Peyer's patch (tissue), 4 donors: ENCODE data around the gene ATF7IP. TPM values are rescaled to one million over a fixed set of nuclear protein-coding genes. Genes with fewer than 3 reads are reported as not detected.
A peak's percentile ranks its signal among the peaks of the same experiment; 100 is the strongest.

Source experiments
- DNase-seq, 3 donors: peaks; one replicate each; pipeline ENCODE4 v3.0.0-alpha.2; 2017 to 2019
- H3K27ac ChIP-seq, 4 donors: fragments of 200-600 bp; sonication (generic); one replicate each; pipeline ENCODE4 v1.5.1; 2016 to 2019
- H3K27me3 ChIP-seq, 2 donors: fragments of 200-600 bp; sonication (generic); one replicate each; pipeline ENCODE4 v1.5.1; 2019
- H3K36me3 ChIP-seq, 3 donors: fragments of 200-600 bp; sonication (generic); one replicate each; pipeline ENCODE4 v1.5.1; 2016 to 2019
- H3K4me1 ChIP-seq, 4 donors: fragments of 200-600 bp; sonication (generic); one replicate each; pipeline ENCODE4 v1.5.1; 2016 to 2019
- H3K4me3 ChIP-seq, 4 donors: fragments of 200-600 bp; sonication (generic); 1 replicate in 3 of 4; 2 replicates in 1 of 4; pipeline ENCODE4 v1.5.1; 2016 to 2019; ENCODE audit warnings: mild to moderate bottlenecking in 1 of 4
- H3K9me3 ChIP-seq, 4 donors: fragments of 200-600 bp; sonication (generic); one replicate each; pipeline ENCODE4 v1.5.1; 2016 to 2019; ENCODE audit warnings: mild to moderate bottlenecking in 1 of 4
- POLR2A ChIP-seq, 2 donors: fragments of 450-650 bp; IDR thresholded peaks; one replicate each; pipeline ENCODE4 v1.5.1; 2017; ENCODE audit warnings: antibody characterized with exemption in 2 of 2, mild to moderate bottlenecking in 2 of 2, moderate library complexity in 2 of 2
- total RNA-seq, 4 donors: library from RNA; depleted of rRNA; stranded (reverse); fragments of >200 nt; gene quantifications; one replicate each; pipeline ENCODE4 v1.1.0, GENCODE V29; 2016
- TF ChIP-seq, protein P1 (sequence below), 6 experiments: fragments of 450-650 bp in 4 of 6; fragments of 200-600 bp in 2 of 6; sonication (generic) in 1 of 6; IDR thresholded peaks; one replicate each; pipeline ENCODE4 v1.5.1; 2017 to 2019; ENCODE audit warnings: antibody characterized with exemption in 6 of 6, mild to moderate bottlenecking in 3 of 6, moderate library complexity in 1 of 6

Gene ATF7IP
- total RNA-seq, 4 donors from 2014 or later: 24.3 to 193 (median 39.0) TPM

DNA sequence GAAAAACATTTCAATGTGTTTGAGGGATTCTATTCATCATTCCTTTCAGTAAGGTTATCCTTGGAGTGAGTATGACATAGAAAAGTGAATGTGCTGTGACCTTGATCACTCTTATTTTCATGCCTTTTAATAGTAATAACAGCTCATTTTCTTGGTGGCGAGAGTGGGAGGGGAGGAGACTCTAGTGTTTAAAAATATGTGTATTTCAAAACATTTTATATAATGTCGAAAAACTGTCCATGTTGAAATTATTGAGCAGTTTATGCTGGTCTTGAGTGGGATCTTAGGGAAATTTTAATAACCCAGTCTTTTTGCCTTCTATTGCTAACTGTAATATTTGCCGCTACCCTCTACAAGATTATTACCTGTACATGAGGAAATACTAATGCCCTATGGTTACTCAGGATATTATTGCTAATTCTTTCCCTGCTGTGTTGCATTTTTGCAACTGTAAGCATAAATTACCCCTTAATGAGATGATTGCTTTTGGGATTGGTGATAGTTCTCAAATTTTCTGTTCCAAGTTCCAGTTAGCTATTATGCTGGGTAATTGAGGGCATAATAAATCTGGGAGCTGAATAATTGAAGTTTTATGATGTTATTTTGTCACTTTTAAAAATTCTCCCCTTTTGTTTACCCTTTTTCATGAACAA, 21.9 kb downstream of the ATF7IP start:
- peak overlapping the region; percentile 9 to 66 (median 32) for H3K27ac ChIP-seq
- H3K36me3 ChIP-seq: peaks cover 0 to 5% (median 0%) of the 10 kb centered on the region in 3 donors
- H3K4me3 ChIP-seq: no peak overlapping the region
- DNase-seq: no peak
- no peaks in the 10 kb centered on the region for H3K27me3 ChIP-seq
- no peak for TF ChIP-seq POLR2A (IDR thresholded peaks at IDR 0.05)
- TF ChIP-seq, protein P1, sequence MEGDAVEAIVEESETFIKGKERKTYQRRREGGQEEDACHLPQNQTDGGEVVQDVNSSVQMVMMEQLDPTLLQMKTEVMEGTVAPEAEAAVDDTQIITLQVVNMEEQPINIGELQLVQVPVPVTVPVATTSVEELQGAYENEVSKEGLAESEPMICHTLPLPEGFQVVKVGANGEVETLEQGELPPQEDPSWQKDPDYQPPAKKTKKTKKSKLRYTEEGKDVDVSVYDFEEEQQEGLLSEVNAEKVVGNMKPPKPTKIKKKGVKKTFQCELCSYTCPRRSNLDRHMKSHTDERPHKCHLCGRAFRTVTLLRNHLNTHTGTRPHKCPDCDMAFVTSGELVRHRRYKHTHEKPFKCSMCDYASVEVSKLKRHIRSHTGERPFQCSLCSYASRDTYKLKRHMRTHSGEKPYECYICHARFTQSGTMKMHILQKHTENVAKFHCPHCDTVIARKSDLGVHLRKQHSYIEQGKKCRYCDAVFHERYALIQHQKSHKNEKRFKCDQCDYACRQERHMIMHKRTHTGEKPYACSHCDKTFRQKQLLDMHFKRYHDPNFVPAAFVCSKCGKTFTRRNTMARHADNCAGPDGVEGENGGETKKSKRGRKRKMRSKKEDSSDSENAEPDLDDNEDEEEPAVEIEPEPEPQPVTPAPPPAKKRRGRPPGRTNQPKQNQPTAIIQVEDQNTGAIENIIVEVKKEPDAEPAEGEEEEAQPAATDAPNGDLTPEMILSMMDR (IDR thresholded peaks at IDR 0.05): no peak
- H3K9me3 ChIP-seq: no peaks in the 10 kb centered on the region
- peaks cover 0 to 27% (median 3%) of the 10 kb centered on the region in 4 donors for H3K4me1 ChIP-seq

DNA sequence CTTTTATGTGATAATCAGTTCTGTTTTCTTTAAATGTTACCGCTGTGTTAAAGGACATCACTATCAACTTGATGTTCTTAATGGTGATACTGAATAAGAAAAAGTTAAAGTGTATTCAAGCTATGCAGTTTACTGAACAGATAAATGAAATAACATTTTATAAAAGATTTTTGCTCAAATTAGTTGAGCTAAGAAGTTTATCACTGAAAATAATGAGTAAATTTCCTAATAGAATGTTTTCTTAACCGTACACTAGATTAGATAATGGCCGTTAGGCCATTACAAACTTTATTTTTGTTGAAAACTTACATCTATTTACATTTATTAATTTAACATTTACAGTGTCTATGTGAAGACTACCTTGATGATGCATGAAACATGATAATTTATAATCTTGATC, 25.0 kb downstream of the ATF7IP start:
- peaks cover 0 to 15% (median 4%) of the 10 kb centered on the region in 4 donors for H3K4me1 ChIP-seq
- peaks cover 0 to 5% (median 0%) of the 10 kb centered on the region in 3 donors for H3K36me3 ChIP-seq
- no peaks in the 10 kb centered on the region for H3K27me3 ChIP-seq
- H3K9me3 ChIP-seq: no peaks in the 10 kb centered on the region
- no peak for TF ChIP-seq POLR2A (IDR thresholded peaks at IDR 0.05)
- TF ChIP-seq, protein P1 (IDR thresholded peaks at IDR 0.05): no peak
- no peak for DNase-seq
- no peak overlapping the region for H3K4me3 ChIP-seq
- peak overlapping the region in 3 of 4 donors; percentile 1 to 45 (median 6) for H3K27ac ChIP-seq

DNA sequence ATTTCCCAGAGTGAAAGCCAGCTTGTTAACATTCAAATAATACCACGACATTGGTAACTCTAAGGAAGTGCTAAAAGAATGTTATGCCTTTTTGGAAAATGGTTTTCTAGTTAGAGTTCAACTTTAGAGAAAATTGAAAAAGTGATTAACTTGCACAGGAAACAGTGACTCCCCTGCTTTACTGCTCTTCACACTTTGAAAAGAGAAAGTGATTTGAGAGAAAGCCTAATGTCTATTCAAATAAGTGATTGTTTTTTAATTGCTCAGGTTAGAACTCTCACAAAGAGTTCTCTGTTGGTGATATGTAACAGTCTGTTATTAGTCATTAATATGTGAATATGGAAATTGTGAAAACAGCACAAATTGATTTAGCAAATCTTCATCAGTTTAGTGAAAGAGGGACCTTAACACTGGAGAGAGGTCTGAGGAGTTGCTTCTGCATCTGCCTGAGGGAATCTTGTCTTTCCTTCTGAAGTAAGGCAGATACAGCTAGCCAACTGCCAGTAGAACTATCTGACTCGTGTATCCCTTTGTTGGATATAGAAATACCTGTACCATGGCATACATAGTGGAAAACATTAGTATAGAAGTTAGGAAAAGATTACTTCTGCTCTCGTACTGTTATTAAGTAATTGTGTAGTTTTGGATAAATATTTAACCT, 25.5 kb downstream of the ATF7IP start:
- H3K9me3 ChIP-seq: no peaks in the 10 kb centered on the region
- peak overlapping the region; percentile 1 to 45 (median 20) for H3K27ac ChIP-seq

DNA sequence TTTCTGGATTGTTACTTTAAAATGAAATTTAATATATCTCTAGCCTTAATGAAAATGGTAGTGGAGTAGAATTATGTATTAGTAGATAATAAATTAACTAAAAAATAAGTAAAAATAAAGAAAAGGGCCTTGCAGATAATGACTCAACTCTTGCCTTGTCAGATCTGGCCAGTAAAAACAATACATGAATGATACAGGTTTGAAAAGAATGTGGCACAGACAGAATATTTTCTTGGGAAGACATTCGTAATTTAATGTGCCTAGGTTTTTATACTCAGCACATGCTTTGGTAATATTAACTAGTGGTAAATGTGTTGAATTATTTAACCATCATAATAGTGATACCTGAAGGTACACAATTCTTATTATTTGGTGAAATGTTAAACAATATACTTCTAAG, 28.3 kb downstream of the ATF7IP start:
- Histone ChIP-seq H3K4me1 (peaks cover 0 to 15% (median 0%) of the 10 kb centered on the region in 4 donors), H3K27ac (peak overlapping the region; percentile 40 to 67 (median 66)), H3K36me3 (peaks cover 0 to 5% (median 0%) of the 10 kb centered on the region in 3 donors), H3K4me3 (no peak overlapping the region), H3K27me3 (no peaks in the 10 kb centered on the region), H3K9me3 (no peaks in the 10 kb centered on the region)
- DNase-seq: no peak
- TF ChIP-seq, protein P1 (IDR thresholded peaks at IDR 0.05): no peak
- no peak for TF ChIP-seq POLR2A (IDR thresholded peaks at IDR 0.05)

More for the DNA sequence above, 25.5 kb downstream of the ATF7IP start:
- DNase-seq: no peak
- TF ChIP-seq, protein P1 (IDR thresholded peaks at IDR 0.05): no peak
- no peak for TF ChIP-seq POLR2A (IDR thresholded peaks at IDR 0.05)
- no peak overlapping the region for H3K4me3 ChIP-seq
- no peaks in the 10 kb centered on the region for H3K27me3 ChIP-seq
- H3K4me1 ChIP-seq: peaks cover 0 to 15% (median 1%) of the 10 kb centered on the region in 4 donors
- peaks cover 0 to 5% (median 0%) of the 10 kb centered on the region in 3 donors for H3K36me3 ChIP-seq

DNA sequence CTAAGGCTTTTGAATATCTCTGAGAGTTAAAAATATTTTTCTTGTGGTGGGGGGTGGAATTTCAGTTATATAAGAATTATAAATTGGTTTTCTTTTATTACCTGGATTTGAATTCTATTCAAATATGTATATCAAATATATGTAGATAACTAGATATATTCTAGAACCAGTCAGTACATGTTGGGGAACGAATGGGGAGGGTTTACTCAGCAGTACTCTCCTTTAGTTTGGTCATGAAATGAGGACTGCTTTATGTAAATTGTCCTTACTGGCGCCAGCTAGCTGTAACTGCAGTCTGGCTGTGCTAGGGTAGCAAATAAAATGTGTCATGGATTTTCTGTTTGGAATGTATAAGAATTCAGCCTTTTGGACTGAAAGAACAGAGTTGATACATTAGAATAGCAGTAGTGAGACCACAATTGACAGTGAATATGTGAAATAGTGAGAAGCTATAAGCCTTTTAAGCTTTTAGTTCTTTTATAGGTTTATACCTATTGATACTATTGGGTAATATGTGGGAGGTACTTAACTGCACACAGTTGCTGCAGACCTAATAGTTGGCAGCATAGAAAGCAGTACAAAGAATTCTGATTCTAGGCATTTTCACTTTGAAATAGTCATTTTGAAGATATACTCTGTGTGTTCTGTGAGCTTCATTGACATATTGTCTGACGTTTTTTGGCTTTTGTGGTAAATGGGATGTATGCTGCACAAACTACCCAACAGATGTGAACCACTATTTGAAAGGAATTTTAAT, 29.0 kb downstream of the ATF7IP start:
- Histone ChIP-seq H3K36me3 (peaks cover 0 to 5% (median 0%) of the 10 kb centered on the region in 3 donors), H3K4me1 (peaks cover 0 to 15% (median 0%) of the 10 kb centered on the region in 4 donors), H3K27ac (peak overlapping the region; percentile 40 to 67 (median 66)), H3K9me3 (no peaks in the 10 kb centered on the region), H3K27me3 (no peaks in the 10 kb centered on the region), H3K4me3 (peak overlapping the region in 3 of 4 donors; percentile 5 to 18 (median 7))
- TF ChIP-seq POLR2A (IDR thresholded peaks at IDR 0.05): no peak
- TF ChIP-seq, protein P1 (IDR thresholded peaks at IDR 0.05): peak in 4 of 6 experiments; percentile 30 to 38 (median 34)
- DNase-seq: peak in 1 of 3 donors; percentile 59
